Subcutaneous adipose tissue (tissue), 4 donors: ENCODE data around the gene WDR37. TPM values are rescaled to one million over a fixed set of nuclear protein-coding genes. Genes with fewer than 3 reads are reported as not detected.

Source experiments
- total RNA-seq, 4 donors: library from RNA; depleted of rRNA; stranded (reverse); fragments of >200 nt; gene quantifications; one replicate each; pipeline ENCODE4 v1.1.0, GENCODE V29; 2016
- TF ChIP-seq, protein P1 (sequence below): fragments of 450-650 bp; IDR thresholded peaks from one replicate; pipeline ENCODE4 v1.5.1; 2016; ENCODE audit warnings: low read depth, mild to moderate bottlenecking, control low read depth, antibody characterized with exemption, moderate library complexity

The WDR37 gene
- total RNA-seq, 4 donors from 2014 or later, result 11.4 to 16.0 (median 15.0) TPM

DNA sequence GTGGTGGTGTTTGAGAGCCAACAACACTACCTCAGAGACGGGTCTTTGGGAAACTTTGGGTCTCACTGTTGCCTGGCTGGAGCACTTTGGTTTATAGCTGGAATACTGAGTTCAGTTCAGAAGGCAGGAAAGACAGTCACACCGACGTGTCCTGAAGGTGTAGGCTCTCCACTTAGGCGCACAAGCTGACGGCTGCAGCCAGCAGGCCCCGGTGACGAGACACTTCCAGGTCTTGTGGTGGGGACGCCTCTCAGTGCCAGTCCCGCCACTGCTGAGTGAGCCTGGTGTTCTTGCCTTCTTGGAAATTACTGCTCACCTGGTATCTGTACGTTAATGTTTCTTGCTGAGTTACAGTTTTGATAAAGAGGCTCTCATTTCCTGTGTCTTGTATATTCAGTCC, 74.0 kb downstream of the WDR37 start:
- TF ChIP-seq, protein P1, sequence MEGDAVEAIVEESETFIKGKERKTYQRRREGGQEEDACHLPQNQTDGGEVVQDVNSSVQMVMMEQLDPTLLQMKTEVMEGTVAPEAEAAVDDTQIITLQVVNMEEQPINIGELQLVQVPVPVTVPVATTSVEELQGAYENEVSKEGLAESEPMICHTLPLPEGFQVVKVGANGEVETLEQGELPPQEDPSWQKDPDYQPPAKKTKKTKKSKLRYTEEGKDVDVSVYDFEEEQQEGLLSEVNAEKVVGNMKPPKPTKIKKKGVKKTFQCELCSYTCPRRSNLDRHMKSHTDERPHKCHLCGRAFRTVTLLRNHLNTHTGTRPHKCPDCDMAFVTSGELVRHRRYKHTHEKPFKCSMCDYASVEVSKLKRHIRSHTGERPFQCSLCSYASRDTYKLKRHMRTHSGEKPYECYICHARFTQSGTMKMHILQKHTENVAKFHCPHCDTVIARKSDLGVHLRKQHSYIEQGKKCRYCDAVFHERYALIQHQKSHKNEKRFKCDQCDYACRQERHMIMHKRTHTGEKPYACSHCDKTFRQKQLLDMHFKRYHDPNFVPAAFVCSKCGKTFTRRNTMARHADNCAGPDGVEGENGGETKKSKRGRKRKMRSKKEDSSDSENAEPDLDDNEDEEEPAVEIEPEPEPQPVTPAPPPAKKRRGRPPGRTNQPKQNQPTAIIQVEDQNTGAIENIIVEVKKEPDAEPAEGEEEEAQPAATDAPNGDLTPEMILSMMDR, result no peak

DNA sequence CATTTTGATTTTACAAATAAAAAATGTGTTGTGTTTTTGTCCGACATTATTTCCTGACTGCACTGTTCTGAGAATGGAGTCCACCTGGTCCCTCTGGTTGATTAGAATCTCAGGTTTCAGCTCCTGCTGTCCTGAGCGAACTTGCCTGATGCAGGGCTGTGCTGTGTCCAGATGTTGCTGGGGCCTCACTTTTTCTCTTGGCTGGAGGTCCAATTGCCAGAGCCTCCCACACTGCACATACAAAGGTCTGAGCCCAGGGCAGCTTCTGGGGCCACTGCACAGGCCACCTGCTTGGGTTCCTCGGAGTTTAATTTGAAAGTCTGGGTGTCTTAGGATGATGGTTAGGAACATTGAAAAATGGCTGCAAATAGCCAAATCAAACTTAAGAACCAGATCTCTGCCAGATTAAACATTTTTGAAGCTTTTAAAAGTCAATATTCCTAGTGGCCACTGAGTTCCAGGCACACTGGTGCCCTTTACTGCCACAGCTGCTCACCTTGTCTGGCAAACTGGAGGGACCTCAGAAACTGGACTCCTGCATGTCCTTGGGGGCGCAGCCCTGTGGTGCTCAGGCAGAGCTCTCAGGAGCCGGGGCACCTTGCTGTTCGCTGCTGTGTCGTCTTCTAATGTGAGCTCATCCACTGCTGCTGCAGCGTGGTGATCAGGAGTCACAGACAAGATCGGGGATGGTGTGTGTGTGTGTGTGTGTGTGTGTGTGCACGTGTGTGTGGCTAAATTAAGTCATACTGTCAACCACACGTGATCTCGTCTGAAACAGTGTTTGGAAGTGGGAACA, 75.0 kb downstream of the WDR37 start:
- TF ChIP-seq, protein P1, result no peak

DNA sequence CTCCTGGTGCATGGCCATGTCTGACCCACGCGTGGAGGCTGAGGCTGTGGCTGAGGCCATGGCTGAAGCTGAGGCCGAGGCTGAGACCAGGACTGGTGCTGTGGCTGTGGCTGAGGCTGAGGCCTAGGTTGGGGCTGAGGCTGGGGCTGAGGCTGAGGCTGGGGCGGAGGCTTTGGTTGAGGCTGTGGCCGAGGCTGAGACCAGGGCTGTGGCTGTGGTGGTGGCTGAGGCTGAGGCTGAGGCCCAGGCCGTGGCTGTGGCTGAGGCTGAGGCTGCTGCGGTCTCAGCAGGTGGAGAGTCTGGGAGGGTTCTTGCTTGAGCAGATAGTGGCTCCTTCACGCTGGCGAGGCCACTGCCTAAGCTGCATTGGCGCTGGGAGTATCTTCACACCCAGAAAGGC, 76.4 kb downstream of the WDR37 start:
- TF ChIP-seq, protein P1, result no peak

DNA sequence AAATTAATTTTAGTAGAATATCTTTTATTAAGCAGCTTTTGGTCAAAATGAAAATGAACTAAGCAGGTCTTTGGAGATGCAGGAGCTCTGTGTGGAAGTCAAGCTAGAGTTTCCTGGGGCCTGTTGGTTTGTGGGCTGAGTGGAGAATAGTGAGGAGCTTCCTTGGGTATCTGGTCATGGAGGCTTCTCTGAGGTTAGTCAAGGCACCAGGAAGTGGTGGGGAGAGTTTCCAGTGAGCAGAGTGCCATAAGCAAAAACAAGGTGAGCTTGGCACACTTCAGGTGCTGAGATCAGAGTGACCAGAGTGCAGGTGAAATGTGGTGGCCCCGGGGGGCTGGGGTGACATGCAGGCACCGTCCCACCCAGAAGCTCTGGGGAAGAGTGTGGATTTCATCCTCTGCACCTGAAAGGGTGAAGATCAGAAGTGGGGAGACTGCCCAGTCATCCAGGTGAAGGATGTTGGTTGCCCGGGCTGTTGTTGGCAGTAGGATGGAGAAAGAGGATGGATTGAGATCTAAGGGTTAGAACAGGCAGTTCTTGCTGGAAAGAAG, 77.4 kb downstream of the WDR37 start:
- TF ChIP-seq, protein P1, result no peak

DNA sequence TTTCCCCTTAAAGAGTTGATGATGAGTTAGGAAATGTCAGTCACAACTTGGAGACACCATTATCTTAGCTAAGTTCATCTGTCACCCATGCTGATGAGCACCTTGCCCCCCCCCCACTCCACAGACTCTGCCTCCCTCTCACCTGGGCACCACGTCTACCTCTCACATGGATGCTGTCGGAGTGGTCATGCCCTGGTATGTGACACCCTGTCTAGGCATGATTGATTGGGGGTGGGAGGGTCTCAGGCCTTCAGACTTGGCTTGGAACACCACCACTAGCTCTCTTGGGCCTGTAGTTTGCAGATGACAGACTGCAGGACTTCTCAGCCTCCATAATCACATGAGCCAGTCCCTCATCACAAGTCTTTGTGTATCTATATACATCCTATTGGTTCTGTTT, 78.0 kb downstream of the WDR37 start:
- TF ChIP-seq, protein P1, result no peak

DNA sequence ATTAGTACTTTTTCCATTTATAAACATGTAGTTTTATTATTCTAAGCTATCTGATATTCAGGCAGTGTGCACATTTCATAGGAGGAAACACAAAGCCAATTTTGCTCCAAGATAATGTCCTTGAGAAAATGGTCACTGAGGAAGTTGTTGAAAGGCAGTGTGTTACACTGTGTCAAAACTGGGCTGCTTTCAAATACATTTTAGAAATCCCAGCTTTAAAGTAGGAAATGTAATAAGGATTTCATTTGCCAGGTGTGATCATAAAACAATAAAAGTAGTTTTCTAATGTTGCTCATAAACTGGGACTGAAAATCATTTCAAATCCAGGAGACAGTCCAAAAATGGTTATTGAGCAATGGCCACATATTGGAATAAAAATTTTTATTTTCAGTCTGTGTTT, 80.1 kb downstream of the WDR37 start:
- TF ChIP-seq, protein P1, result no peak

DNA sequence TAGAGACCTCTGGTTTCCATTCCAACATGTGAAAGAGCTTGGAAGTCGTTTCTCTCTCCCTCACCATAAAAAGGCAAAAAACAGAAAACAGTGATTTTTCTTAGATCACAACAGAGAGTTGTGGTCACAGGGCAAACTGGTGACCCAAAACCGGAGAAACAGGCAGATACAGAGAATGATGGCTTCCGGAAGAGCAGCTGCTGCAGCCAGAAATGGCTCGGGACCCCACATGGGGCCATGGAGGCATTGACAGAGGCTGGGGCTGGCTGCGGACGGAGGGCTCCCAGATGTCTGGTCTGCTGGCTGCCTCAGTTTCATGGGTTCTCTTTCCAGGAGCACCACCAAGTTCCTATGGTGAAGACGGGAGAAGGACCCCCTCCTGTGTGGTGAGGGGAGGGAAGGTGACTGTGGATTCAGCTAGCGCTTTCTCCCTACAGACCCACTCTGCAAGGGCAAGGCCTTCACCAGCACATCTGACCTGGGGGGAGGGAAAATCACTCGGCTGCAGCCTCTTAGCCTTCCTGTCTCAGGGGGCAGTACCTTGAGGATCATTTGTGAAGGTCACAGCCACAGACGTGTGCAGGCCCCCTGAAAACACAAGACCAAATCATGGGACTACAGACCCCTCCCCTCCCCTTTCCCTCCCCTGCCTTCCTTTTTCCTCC, 81.4 kb downstream of the WDR37 start:
- TF ChIP-seq, protein P1, result no peak
